Islet of Langerhans (tissue), 1 donor: ENCODE data around the gene SLC35B2.

ENCODE experiments used
- FAIRE-seq: peaks from one replicate; lab custom pipeline; 2011; peaks lifted over from hg19 to GRCh38; lab: Jason Lieb, UNC

SLC35B2 gene

DNA sequence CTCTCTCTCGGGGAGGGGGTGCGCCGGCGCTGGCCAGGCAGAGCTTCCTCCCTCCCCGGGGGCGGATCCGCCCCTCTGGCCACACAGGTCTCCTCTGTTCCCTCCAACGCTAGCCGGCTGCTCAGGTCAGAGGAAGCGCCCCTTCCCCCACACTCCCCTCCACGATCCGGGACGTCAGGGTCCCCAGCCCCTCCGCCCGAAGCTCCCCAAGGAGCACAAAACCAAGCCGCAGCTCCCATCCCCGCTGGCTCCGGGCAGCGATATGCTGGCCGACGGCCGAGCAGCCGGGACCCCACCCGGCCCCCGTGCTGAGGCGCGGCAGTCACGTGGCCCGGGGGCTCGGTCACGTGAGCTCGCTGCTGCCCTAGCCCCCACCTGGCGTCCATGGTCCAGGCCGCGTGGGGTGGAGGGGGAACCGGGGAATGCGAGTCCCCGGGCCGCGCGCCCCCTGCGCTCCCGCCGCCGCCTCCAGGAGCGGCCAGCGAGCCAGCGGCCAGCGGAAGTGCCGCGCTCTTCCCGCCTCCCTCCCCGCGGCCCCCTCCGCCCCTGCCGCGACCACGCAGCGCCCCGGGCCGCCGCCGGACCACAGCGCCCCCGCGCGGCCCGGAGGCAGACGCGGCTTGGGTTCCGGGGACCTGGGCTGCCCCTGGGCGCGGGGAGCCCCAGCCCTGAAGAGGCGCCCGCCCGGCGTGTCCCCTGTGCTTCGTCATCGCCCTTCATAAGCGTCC lies at the start of gene SLC35B2:
Gene SLC35B2, minus strand, starts transcription at position 504 of the 728 bp plus-strand sequence. Its CDS starts 118 bp downstream, at position 386.
- no peak for FAIRE-seq

- FAIRE-seq: no peak
These were observed 49.4 kb upstream of the SLC35B2 start for GRCh38 chr6:44306710-44307109.

DNA sequence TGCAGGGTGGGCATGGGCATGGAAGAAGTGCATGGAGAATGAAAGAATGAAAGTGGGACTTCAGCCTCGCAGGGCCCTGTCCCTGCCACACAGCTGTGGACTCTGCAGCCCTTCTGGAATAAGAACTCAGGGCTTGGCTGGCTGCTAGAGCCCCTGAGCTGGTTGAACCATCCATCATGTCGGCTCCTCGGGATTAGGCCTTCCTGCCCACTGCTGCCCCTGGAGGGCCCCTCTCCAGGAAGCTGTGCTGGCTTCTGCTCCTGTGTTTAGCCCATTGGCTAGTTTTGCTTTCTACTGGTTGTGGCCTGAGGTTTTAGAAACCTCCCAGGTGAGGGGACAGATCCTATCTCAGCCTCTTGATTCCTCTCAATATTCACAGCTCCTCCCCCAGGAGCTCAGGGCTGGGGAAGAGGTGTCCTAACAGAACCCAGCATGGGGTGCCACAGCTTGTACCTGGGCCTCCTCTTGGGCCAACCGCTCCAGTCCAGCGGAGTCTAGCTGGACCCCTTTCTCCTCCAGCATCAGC lies 47.9 kb upstream of the SLC35B2 start:
- FAIRE-seq: no peak

DNA sequence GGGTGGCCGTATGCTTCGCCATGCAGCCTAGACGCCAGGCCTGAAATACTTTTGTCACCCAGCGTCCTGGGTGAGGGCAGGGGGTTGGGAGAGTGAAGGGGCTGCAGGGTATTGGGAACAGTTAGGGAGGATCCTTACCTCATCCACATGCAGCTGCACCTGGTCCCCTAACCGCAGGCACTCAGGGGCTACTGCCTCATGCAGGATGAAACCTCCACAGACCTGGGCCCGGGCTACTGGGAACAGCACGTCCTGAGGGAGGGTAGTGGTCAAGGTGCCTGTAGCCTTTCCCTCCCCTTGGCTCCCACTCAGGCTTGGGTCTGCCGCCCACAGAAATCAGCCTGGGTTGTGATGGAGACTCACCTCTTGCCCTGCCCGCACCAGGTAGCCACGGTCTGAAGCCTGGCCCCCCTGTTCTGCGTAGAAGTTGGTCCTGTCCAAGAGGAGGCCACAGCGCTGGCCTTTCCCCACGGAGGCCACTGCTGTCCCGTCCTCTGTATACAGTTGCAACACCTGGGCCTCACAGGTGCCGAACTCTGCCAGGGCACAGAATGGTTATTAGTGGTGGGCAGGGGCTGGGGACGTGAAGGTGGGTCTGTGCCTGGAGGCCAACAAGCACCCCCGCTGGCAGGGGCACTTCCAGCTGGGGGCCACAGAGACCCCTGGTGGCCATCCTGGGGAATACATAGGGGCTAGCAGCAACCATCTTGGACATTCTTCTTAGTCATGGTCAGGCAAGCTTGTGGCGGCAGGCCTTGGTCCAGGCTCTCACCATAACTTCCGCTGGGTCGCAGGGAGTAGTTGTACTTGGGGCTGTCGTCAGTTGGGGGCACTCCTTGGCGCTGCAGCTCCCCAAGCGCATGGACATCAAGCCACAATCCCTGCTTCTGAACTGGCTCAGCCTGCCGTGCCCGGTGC lies 47.2 kb upstream of the SLC35B2 start:
- no peak for FAIRE-seq

DNA sequence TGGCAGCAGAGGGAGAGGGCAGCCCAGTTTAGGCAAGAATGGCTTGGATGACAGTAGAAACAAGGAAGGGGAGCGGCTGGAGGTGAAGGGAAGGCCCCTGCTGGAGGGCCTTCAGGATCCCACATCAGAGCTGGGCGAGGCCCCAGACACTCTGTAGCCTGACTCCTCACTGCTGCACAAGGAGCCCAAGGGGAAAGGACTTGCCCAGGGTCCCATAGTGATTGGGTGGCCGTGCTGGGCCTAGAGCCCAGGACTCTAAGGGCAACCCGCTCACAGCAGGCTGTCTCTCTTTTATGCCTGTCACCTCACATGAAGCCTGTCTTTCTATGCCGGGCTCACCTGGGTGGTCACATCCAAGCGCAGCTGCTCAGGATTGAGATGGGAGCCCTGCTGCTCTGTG lies 46.5 kb upstream of the SLC35B2 start:
- FAIRE-seq: no peak

DNA sequence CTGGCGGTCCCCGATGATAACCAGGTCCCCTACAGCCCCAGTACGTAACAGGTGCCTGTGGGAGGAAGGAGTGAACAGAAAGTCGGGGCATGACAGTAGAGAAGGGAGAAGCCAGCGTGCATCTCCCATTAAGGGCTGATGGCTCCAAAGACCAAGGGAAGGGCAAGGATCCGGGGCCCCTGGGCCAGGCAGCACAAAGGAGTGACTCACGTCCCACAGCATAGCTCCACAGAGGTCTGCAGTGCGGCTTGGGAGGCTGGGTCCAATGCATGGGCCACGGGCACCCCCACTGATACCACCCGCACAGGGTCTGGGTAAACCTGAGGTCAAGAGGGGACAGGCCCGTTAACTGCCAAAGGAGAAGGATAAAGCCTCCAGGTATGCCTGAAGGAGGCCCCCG lies 45.5 kb upstream of the SLC35B2 start:
- no peak for FAIRE-seq

GRCh38 chr6:44301782-44302564 lies 44.6 kb upstream of the SLC35B2 start:
- no peak for FAIRE-seq

- no peak for FAIRE-seq
These were observed 43.8 kb upstream of the SLC35B2 start for GRCh38 chr6:44301106-44301505.

DNA sequence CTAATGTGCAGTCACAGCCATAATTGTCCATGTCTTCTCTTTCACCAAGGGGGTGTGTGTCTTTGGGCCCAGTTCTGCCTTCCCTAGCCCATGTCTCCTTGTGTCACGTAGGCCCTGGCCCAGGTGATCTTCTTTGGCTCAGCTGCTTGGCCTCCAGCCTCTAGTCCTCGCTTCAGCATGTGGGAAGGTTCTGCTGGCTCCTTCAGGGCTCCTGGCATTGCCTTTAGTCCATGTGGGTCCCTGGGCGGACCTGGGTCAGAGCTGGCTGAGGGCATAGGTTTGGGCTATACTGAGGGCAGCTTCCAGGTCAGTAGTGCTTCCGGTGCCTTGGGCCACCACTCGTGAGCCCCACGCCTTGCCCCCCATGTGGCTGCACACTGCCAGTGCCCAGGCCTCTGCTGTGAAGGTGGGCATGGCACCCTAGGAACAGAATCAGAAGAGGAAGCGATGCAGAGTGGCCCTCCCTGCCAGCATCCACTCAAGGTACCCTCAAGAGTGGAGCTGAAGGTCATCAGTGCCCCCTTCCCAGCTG lies 43.0 kb upstream of the SLC35B2 start:
- FAIRE-seq: no peak

GRCh38 chr6:44298864-44299263 lies 41.5 kb upstream of the SLC35B2 start:
- FAIRE-seq: no peak

DNA sequence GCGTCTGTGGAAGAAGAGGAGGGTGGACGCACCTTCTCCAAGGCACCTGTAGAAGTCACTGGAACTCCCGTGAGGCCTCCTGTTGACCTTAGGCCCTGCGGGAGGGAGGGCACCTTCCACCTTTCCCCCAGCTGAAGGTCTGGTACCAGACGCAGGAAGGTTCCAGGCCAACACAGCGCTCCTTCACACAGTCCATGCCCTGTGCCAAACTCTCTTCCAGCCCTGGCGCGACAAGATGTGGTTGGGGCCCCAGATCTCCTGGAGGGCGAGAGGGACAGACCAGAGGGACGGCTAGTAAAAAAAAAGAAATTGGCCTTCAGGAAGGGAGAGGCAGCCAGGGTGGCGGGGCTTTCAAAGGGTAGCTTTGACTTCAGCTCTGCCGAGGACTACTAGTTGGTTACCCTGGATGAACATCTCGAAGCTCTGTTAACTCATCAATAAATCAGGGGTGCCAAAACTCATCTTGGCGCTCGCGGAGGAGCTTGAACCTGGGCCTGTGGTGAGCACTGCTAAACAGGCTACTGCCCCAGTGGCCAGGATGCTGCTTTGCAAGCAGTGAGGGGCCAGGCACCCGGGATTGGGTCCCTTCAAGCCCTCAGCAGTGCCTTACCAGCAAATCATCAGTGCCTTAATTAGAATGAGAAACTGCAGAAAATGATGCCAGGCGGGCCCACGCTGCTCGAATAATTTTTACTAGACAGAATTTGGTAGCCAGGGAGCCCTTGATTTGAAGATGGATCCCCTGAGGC lies 40.9 kb upstream of the SLC35B2 start:
- no peak for FAIRE-seq

GRCh38 chr6:44297063-44298038 lies 40.0 kb upstream of the SLC35B2 start:
- no peak for FAIRE-seq

DNA sequence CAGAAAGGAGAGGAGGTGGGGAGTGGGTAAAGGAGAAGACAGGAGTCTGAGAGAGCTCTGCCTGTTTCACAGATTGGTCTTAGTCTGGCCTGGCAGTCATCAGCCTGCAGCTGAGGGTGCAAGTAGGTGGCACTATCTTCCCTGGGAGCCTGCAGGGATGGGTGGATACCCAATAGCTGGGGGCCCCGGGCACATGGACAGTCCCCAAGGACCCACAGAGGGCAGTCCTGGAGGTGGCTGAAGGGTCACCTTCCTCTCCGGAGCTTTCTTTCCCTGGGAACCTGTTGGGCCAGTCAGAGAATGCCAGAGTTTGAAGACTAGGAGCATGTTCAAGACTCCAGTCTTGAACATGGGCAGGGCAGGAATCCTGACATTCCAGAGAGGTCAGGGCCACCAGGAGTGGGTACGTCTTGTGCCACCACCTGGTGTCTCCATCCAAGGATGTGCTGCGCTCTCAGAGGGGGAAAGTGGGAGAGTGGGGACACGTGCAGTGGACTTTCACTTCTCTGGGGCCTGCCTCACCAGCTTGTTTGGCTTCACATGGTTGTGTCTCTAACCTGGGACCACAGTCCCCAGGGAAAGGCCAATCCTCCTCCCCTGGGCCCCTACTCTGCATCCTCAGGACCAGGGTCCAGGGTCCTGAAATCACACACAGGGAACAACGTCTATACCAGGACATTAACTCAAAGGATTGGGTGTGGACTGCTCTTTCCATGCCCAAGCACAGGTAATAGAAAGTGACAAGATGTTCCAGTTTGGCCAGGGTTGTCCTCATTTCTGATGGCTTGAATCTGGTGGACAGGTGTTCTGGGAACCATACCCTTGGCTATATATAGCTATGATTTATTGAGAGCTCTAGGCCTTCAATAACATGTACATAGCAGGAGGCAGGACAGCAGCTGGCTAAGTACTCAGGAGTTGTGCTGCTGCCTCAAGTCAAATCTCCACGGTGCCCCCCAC lies 37.8 kb upstream of the SLC35B2 start:
- FAIRE-seq: no peak

- FAIRE-seq: no peak
These were observed 35.5 kb upstream of the SLC35B2 start for GRCh38 chr6:44292661-44293365.

GRCh38 chr6:44291841-44292240 lies 34.5 kb upstream of the SLC35B2 start:
- FAIRE-seq: no peak

- FAIRE-seq: no peak
These were observed 32.5 kb upstream of the SLC35B2 start for GRCh38 chr6:44289726-44290260.

GRCh38 chr6:44286747-44287146 lies 29.4 kb upstream of the SLC35B2 start:
- no peak for FAIRE-seq

DNA sequence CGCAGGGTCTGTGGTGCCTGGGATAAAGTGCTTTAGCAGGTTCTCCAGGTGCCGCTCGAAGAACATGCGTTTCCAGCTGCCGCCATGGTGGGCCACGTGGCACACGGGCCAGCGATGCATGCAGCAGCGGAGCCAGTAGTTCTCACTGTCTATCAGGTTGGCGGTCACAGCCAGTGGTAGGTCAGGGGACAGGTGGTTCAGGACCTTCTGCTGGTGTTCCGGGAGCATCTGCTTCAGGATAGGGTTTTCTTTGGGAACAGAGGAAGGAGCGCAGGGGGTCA lies 28.9 kb upstream of the SLC35B2 start:
- FAIRE-seq: no peak
